NOMO-1 treated with dmso at 0.1 percent for 144 hours (cell line): ENCODE results near the gene GALR3.
"Not testable (repeated sequence)": the region's sequence is repeated elsewhere in the genome, so short reads cannot be mapped to it uniquely, and the experiment has no call there.

Experiments
- DNase-seq: peaks from one replicate; lab custom pipeline; 2025; ENCODE audit not compliant: unreplicated experiment; lab: John Stamatoyannopoulos, UW

Gene GALR3, protein sequence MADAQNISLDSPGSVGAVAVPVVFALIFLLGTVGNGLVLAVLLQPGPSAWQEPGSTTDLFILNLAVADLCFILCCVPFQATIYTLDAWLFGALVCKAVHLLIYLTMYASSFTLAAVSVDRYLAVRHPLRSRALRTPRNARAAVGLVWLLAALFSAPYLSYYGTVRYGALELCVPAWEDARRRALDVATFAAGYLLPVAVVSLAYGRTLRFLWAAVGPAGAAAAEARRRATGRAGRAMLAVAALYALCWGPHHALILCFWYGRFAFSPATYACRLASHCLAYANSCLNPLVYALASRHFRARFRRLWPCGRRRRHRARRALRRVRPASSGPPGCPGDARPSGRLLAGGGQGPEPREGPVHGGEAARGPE

DNA sequence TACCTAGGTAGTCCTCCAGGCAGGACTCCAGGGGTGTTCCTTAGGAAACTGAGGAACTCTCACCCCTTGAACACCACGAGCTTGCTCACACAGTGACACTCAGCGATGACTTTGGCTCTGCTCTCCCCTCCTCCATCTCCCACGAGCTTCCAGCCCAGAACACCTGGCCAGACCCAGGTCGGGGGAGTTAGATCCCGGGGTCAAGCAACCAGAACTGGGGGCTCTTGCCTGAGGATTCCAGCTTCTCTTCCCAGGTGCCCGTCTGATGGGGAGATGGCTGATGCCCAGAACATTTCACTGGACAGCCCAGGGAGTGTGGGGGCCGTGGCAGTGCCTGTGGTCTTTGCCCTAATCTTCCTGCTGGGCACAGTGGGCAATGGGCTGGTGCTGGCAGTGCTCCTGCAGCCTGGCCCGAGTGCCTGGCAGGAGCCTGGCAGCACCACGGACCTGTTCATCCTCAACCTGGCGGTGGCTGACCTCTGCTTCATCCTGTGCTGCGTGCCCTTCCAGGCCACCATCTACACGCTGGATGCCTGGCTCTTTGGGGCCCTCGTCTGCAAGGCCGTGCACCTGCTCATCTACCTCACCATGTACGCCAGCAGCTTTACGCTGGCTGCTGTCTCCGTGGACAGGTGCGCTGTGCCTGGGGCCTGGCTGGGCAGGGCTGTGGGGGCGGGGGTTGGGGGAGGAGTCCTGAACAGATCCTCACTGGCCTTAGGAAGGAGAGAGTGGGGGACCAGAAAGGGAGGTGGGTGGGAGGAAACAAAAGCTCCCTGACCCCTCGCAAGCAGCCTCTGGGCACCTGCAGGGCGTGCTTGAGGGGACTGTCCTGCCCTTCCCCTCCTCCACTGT lies at the start of gene GALR3:
GALR3 (plus strand) TSS at position 249 of the 852 bp plus-strand sequence; CDS start at position 274, 25 bp downstream.
- DNase-seq, result no peak

DNA sequence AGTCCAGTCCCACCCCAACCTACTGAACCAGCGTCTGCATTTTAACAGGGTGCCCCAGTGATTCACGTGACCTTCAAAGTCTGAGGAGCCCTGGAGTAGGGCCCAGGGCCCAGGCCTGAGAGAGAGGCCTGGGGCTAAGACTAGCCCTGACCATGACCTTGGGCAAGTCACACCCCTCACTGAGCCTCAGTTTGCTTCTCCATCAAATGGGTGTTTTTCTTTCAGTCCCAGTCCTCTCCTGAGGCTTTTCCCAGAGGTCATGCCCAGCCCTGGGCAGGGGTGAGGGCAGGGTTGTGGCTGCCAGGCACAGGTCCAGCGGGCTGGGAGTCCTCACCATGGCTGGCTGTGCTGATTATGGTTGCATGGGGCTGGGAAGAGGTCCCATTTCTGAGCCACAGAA lies 48.5 kb upstream of the GALR3 start:
- no peak for DNase-seq

DNA sequence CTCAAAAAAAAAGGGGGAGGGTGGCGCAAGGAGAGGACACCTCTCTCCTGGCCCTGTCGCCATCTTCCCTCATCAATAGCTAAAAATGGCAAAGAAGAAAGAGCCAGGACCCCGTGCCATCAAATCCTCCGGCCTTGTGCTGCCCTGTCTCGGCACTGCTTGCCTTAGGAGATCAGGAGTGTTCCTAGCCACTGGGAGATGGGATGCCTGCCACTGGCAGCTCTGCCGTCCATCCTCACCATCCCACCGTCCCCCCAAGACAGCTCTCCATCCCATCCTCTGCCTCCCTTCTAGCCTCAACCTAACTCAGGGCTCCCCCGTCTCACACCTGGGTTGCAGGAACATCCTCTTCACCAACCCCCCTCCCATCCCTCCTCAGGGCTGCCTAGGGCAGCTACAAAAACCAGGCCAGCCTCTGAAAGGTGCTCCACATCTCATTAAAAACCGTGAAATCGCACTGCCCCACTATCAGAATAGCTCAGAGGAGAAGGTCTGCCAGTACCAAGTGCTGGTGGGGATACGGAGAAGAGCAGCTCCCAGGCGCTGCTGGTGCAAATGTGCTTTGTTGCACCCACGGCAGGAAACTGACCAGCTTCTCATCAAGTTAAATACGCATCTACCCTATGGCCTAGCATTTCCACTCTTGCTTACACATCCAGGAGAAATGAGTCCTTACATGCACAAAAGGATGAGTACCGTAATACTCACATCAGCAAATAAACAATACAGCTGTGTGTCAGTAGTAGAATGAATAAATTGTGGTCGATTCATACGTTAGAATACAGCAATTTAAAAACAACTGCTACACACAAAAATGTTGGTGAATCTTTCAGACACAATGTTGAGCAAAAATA lies 47.2 kb upstream of the GALR3 start:
- no peak for DNase-seq

DNA sequence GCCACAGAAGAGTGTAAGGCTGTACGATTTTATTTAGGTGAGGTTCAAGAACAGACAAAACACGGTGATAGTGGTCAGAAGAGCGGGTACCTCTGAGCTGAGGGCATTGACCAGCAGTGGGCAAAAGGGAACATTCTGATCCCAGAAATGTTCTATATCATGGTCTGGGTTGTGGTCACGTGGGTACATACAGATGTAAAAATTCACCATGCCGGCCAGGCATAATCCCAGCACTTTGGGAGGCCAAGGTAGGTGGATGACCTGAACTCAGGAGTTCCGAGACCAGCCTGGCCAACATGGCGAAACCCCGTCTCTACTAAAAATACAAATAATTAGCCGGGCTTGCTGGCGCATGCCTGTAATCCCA lies 46.6 kb upstream of the GALR3 start:
- DNase-seq, result no peak

DNA sequence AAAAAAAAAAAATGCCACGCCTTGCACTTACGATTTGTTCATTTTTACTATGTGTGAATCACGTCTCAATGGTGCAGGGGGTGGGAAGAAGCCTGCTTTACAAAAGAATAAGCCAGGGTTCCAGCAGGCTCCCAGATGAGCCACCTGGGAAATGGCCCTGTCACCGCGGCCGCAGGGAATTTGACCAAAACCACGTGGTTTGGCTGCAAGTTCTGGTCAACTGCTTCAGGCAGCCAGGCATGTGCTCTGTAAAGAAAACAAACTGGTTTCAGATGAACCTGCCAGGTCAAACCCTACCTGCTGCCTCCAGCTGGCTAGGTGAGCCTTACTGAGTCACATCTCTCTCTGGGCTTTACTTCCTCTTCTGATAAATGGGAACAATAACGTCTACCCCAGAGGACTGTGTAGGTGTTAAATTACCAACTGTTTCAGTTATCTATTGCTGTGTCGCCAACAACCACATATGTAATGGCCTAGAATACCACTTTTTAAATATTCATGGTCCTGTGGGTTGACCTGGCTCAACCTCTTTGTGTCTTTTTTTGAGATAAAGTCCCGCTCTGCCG lies 46.0 kb upstream of the GALR3 start:
- no peak for DNase-seq

DNA sequence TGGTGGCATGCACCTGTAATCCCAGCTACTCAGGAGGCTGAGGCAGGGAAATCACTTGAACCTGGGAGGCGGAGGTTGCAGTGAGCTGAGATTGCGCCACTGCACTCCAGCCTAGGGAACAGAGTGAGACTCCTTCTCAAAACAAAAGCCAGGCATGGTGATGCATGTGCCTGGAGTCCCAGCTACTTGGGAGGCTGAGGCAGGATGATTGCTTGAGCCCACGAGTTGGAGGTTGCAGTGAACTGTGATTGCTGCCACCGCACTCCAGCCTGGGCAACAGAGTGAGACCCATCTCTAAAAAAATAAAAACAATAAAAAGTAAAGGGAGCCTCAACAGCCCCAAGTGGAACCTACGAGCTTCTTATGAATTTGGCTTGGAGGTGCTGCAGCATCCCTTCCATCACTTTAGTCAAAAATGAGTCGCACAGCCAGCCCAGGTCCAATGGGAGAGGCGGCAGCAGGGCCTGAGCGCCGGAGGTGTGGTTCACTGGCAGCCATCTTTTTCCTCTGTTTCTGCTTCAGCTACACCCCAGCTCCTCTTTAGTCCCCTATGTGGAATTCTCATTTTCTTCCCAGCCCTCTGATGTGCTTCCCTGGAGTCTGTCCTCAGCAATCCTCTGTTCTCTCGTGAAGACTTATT lies 44.7 kb upstream of the GALR3 start:
- no peak for DNase-seq

DNA sequence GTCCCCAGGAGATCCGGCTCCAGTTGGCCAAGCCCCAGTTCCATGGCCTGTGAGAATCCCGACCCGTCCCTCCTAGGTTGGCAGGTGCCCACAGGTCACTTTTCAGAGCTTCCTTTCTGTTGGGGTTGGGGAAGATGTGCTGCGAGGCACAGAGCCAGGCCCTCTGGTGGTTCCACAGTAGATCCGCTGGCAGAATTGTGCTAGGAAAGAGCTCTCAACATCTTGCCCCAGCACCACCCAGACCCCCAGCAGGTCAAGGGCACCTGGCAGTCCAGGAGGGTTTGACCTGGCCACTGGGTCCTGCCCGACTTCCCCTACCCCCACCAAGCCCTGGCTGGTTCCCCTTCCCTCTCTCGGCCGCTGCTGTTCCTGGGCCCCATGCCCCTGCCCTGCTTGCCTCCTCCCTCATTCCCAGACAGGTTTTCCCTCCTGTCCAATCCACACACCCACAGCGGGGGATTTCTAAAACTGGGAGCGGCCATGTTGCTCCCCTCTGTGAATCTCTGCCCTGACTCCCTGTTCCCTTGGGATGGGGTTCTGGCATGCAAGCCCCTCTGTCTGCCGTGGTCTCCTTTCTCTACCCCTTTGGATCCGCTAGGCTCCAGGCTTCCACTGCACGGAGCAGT lies 41.6 kb upstream of the GALR3 start:
- DNase-seq, result no peak

DNA sequence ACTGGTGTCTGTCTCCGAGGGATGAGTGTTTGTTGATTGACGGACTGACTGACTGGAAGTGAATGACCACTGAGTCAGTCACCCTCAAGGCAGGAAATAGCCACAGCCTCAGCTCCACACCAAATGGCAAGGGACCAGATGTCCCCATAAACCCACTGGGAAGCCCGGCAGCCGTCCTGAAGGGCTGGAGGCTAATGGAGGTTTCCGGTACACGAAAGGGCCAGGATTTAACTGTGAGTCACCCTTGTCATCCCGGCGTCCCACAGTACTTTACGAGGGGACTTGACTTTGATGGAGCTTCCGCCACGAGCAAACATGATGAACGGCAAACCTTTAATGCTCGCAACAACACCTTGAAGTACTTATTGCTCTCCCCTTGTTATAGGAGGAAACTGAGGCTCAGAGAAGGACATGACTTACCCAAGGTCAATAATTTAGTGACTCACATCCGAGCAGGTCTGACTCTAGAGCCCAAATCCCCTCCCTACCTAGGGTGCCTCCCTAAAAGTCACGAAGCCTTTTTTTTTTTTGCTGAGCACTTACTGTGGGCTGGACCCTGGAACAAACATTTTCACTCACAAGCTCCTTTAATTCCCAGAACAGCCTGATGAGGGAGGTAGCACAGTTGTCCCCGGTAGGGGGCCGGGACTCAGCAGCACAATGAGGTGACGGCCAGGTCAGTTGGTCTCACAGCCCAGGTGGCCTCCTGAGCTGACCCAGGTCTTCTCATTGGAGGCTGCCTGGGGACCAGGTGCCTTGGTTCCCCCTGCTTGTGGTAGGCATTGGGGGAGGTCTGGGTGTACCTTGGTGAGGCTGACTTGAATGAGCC lies 40.6 kb upstream of the GALR3 start:
- no peak for DNase-seq

DNA sequence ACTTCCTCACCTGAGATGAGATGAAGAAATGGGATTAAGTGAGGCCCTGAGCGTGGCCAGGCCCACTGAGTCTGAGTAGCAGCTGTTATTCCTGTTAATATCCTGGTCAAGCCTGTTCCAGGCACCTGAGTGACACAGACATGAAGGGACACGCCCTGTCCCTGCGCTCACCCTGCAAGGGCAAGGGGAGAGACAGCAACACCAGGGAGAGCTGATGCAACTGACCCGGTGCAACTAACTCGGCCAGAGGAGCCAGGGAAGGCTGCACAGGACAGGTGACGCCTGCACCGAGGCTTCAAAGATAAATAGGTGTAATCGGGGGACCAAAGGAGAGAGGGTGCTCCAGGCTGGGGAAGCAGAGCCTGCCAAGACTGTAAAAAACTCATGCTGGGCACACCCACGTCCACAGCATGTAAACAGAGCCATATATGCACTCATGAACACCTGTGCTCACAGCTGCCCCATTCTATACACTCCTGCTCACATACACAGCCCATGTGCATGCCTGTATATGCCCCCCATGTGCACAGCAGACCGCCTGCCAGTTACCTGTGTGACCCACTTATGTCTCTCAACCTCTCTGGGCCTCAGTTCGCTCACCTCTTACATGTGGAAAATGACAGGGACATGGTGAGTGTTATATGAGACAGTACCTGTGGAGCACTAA lies 38.2 kb upstream of the GALR3 start:
- DNase-seq, result no peak

DNA sequence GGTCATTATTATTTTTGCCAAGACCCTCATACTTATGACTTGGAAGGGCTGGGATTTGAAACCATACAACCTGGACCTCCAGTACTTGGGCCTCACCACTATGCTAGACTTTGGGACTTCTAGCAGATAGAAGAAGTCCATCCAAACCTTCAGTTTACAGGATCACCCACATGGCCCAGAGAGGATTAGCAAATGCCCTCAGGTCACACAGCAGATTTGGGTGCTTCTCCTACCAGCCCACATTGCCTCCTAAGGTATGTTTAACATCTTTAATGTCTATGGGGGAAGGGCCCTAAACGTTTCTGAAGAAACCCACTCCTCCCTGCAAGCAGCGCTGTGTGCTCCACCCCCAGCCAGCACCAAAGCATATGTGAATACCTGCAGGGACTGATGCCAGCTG lies 32.9 kb upstream of the GALR3 start:
- no peak for DNase-seq

DNA sequence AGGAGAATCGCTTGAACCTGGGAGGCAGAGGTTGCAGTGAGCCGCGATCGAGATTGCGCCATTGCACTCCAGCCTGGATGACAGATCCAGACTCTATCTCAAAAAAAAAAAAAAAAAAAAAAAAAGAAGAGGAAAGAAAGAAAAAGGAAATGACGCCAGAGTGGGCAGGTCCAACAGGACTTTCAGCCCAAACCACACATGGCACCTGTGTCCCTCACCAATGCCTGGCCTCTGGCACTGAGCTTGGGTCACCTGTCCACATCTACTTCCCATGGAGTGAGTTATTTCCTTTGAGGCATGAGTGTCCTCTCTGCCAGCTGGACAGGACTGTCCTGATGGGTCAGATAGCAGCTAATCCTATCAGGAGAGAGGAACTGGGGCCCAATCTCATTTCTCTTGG lies 30.7 kb upstream of the GALR3 start:
- no peak for DNase-seq

DNA sequence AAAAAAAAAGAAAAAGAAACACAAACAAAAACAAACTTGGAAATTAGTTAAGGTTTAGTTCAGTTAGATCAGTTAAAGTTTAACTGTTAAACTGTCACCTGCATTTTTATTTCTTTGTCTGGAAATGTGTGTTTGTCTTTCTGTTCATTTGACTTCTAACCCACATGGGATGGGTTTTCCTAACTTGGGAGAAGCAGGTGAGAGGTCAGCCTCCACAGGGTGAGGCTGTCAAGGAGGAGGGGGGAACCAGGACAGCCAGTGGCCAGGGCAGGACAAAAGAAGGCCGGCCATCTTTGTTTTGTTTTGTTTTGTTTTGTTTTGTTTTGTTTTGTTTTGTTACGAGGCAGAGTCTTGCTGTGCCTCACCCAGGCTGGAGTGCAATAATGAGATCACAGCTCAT lies 28.8 kb upstream of the GALR3 start:
- no peak for DNase-seq

DNA sequence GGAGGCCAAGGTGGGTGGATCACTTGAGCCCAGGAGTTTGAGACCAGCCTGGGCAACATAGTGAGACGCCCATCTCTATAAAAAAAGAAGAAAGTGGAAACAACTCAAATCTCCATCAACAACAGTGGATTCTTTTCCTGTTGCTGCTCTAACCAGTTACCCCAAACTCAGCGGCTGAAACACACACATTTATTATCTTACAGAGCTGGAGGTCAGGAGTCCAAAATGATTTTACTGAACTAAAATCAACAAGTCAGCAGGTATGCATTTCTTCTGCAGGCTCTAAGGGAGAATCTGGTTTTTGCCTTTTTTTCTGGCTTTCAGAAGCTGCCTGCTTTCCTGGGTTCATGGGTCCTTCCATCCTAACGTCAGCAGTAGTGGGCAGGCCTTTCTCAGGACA lies 27.1 kb upstream of the GALR3 start:
- DNase-seq, result no peak

DNA sequence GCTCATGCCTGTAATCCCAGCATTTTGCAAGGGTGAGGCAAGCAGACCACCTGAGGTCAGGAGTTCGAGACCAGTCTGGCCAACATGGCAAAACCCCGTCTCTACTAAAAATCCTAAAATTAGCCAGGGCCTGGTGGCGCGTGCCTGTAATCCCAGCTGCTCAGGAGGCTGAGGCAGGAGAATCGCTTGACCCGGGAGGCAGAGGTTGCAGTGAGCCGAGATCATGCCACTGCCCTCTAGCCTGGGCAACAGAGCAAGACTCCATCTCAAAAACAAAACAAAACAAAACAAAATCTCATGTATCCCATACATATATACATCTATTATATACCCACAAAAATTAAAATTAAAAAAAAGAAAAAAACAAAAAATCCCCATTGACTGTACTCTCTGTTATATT lies 25.9 kb upstream of the GALR3 start:
- not testable (repeated sequence) for DNase-seq

DNA sequence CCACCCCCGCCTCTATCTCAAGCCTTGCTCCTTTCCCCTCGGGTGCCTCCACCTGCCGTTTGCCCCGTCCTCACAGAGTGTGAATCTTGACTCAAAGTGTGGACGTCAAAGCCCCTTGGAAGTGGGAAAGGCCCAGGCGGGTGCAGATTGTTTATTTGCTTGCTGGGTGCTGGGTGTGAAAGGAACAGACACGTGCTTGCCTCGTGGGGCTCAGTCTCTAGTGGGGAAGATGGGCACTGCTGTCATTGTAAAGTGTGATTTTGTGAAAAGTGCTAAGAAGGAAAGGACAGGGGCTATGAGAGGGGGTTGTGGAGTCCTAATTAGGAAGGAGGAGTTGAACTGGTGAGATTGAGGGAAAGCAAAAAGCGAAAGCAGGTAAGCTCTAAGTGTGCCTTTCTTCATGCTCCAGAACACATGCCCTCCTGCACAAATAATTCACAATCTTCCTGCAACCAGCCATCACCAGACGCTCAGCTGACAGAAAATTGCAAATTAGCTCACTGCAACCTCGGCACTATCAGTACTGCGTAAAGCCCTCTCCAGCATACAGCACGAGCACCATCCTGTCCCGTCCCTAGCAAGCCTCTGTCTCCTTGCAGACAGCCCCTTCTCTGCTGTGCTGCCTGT lies 25.2 kb upstream of the GALR3 start:
- no peak for DNase-seq

DNA sequence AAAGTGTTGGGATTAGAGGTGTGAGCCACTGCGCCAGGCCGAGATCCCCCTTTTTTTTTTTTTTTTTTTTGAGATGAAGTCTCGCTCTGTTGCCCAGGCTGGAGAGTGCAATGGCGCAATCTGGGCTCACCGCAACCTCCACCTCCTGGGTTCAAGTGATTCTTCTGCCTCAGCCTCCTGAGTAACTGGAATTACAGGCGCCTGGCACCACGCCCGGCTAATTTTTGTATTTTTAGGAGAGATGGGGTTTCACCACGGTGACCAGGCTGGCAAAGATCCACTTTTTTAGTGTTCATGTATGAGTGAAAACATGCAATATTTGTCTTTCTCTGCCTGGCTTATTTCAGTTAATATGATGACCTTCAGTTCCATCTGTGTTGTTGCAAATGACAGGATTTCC lies 23.2 kb upstream of the GALR3 start:
- not testable (repeated sequence) for DNase-seq

DNA sequence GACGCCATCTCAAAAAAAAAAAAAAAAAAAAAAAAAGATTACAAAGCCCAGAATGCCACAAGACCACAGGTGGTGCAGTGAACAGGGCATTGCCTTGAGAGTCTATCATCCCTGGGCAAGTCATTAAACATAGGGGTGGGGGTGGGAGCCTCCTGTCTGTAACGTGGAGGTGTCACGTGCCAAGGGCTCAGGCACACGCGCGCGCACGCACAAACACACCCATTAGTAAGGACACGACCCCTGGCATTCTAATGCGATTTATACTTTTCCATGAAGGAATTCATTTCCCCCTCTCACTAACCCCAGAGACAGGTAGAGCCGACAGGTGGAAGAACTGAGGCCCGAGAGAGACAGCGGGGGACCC lies 21.3 kb upstream of the GALR3 start:
- DNase-seq, result no peak
